ENCODE data around the gene ROR1.

DNA sequence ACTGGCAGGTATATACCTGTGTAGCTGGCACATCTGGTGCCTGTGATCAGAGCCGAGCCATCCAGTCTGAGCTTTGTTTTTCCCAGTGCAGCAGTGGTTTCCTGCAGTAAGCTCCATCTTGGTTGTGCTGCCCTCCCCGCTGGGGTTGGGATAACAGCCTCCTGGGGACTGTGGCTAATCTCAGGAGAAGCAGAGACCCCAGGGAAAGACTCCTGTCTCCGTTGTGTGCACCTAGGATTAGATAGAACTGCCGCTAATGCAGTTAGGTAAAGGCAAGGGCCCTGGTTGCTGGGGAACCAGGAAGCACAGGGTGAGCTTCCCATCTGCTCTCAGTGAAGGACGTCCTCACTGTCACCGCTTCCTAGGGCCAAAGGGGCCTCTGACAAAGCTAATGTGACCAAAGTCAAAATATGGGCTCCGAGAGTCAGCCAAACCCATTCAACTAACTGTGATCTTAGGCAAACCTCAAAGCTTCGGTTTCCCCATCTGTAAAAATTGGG is 20.0 kb downstream of the ROR1 start:
- TF ChIP-seq, protein P1, sequence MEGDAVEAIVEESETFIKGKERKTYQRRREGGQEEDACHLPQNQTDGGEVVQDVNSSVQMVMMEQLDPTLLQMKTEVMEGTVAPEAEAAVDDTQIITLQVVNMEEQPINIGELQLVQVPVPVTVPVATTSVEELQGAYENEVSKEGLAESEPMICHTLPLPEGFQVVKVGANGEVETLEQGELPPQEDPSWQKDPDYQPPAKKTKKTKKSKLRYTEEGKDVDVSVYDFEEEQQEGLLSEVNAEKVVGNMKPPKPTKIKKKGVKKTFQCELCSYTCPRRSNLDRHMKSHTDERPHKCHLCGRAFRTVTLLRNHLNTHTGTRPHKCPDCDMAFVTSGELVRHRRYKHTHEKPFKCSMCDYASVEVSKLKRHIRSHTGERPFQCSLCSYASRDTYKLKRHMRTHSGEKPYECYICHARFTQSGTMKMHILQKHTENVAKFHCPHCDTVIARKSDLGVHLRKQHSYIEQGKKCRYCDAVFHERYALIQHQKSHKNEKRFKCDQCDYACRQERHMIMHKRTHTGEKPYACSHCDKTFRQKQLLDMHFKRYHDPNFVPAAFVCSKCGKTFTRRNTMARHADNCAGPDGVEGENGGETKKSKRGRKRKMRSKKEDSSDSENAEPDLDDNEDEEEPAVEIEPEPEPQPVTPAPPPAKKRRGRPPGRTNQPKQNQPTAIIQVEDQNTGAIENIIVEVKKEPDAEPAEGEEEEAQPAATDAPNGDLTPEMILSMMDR (IDR thresholded peaks at IDR 0.05): no peak
- TF ChIP-seq SMAD3 (CRISPR knock-in tag; IDR thresholded peaks at IDR 0.05; ENCODE audit: borderline replicate concordance): no peak
- TF ChIP-seq ZNF263 (CRISPR knock-in tag; IDR thresholded peaks at IDR 0.05; ENCODE audit: low read depth): no peak
- TF ChIP-seq, protein P2, sequence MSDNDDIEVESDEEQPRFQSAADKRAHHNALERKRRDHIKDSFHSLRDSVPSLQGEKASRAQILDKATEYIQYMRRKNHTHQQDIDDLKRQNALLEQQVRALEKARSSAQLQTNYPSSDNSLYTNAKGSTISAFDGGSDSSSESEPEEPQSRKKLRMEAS (CRISPR knock-in tag; IDR thresholded peaks at IDR 0.05): no peak
- TF ChIP-seq, protein P3, sequence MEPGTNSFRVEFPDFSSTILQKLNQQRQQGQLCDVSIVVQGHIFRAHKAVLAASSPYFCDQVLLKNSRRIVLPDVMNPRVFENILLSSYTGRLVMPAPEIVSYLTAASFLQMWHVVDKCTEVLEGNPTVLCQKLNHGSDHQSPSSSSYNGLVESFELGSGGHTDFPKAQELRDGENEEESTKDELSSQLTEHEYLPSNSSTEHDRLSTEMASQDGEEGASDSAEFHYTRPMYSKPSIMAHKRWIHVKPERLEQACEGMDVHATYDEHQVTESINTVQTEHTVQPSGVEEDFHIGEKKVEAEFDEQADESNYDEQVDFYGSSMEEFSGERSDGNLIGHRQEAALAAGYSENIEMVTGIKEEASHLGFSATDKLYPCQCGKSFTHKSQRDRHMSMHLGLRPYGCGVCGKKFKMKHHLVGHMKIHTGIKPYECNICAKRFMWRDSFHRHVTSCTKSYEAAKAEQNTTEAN (CRISPR knock-in tag; IDR thresholded peaks at IDR 0.05): no peak
- no peak for TF ChIP-seq NFYB (CRISPR knock-in tag; conservative IDR thresholded peaks at IDR 0.05; ENCODE audit: low read depth)
- TF ChIP-seq GABPB1 (CRISPR knock-in tag; IDR thresholded peaks at IDR 0.05): no peak
